ENCODE measurements around the gene PTGR3.

PTGR3 gene

DNA sequence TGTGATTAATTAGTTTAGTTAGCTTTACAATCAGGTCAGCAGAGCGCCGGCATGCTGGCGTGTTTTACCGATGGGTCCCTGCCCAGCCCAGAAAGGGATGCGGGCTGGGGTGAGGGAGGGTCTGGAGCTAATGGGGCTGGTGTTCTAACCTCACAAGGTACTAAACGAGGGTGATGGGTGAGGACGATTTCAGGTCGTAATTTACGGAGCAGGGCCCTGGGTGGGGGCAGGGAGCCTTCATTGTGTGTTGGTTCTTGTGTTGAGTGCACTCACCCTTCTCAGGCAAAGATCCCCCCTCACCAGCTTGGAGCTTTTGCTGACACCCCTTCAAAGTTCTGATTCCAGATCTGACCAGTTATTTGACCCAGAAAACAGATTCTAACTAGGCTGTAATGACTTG, 39.5 kb downstream of the PTGR3 start:
- DNase-seq (ENCODE audit: low spot score): no peak

DNA sequence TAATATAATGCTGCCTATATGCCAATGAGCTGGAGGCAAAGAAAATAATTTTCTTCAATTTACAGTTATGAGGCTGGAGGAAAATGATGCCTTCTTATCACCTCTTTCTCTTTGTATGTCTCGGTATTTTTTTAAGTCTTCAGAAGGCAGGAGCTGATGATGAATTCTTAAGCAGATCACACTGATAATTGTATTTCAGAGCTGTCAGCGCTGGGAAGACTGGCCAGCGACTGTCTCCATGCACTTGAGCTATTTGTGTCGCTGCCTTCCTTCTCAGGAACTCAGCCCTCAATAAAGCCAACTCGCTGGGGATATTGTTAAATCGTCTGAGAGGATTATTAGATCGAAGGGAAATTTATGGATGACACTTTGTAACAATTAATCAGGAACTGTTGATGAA, 40.3 kb downstream of the PTGR3 start:
- DNase-seq (ENCODE audit: low spot score): no peak

DNA sequence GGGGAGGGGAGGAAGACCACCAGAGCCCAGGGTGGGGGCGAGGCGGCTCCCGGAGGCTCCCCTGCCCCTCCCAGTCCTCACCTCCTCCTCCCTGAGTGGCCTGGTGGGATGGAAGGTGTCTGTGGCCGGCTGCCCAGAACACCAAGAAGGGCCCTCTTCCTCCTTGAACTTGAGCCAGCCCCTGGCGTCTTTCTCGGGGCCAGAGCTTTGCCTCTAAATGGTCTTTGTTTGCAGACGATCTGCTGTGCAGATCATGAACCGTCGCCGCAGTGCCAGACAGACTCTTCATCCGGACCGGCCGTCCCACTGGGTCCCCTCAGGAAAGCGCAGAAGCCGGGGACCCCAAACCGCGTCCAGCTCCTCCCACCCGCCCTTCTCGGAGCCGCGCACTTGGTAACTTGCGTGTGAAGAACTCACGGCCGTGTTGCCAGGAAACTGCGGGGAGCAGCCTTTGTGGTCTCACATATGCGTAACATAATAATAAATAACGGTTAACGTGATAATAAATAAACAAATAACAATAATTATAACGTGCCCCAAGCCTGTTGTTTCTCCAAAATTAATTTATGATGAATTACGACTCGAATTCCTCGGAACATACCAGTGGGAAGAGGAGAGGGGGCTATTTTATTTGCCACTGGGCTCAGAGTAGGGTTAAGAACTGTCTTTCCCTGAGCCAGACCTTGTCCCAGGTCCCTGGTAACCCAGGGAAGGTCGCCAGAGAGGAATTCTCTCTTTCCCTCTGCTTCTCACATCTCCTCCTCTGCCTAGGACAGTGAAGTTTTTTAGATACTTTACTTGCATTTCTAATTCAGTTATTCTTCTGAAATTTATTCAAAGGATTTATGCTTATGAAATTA, 41.0 kb downstream of the PTGR3 start:
- no peak for DNase-seq (ENCODE audit: low spot score)

DNA sequence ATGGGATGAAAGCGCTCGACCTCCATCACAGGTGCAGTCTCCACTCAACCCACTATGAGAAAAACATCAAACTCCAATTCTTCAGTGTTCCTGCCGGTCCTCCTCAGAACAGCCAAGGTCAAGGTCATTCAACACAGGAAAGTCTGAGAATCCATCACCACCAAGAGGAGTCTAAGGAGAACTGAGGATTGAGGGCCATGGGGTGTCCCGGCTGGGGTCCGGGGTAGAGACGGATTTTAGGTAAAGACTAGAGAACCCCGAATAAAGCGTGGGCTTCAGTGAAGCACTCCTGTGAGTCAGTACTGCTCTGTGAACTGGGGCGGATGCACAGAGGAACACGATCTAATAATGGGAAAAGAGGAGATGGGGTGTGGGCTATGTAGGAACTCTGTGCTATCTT, 41.8 kb downstream of the PTGR3 start:
- DNase-seq (ENCODE audit: low spot score): no peak

DNA sequence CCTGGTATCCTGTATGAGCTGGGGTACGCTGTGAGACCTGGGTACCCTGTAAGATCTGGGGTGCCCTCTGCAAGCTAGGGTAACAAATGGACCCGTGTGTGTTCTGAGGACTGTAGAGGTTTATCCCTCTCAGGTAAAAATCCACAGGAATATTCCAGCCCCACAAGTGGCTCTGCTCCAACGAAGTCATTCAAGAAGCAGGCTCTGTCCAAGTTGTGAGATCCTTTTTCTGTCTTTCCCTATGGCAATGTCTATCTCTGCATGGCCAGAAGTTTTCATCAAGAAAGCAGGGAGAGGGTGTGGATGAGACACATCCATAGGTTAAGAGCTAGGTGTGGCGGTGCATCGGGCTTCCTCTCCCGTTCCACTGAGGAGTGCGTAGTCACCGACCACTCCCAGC, 43.0 kb downstream of the PTGR3 start:
- no peak for DNase-seq (ENCODE audit: low spot score)

DNA sequence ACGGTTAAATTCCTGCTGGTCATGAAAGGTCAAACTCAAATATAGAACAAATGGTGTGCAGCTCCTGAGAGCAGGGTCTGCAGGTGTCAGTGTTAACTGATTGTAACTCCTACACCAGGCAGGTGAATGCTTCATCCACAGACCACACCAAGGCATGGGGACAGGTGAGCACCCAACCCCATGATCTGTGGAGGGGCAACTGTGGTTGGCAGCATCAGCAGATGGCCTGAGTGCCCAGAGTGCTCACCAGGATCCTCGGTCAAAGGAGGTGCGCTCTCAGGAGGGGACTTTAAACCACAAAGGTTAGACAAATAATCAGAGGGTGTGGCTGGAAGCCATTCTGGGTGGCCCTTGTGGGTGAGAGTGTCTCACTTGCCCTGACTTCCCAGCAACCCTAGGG, 44.5 kb downstream of the PTGR3 start:
- DNase-seq (ENCODE audit: low spot score): no peak

DNA sequence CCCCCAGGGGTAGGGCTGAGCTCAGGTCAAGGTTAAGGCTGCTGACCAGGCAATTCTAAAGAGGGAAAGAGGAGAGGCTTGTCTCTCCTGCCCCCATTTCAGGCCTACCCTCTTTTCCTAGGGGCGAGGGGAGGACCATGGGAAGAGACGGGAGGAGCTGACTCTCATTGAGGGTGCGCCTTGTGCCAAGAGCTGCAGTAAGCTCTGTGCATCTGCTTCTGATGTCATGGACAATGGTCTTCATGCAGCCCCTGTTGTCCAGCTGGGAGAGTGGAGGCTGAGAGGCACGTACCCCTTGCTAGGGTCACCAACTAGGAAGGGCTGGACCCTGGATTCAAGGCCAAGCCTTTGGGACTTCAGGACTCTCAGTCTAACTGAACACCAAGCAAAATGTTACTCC, 45.2 kb downstream of the PTGR3 start:
- no peak for DNase-seq (ENCODE audit: low spot score)

DNA sequence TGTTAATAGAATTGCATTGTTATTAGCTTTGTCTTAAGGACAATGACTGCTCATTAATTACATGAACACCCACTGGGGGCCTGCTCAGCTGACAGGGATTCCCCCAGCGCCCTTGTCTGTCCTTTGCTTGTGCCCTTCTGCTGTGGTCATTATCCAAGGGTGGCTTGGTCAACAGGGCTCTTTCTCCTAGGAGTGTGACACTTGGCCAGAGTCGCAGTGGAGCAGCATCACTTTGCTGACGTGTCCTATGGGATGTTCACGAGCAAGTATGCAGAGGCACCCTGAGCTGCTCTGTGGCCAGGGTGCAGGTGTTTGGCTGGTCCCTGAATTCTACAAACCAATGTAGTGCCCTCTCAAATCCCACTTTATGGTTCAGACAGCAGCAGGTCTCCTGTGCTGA, 46.0 kb downstream of the PTGR3 start:
- no peak for DNase-seq (ENCODE audit: low spot score)

DNA sequence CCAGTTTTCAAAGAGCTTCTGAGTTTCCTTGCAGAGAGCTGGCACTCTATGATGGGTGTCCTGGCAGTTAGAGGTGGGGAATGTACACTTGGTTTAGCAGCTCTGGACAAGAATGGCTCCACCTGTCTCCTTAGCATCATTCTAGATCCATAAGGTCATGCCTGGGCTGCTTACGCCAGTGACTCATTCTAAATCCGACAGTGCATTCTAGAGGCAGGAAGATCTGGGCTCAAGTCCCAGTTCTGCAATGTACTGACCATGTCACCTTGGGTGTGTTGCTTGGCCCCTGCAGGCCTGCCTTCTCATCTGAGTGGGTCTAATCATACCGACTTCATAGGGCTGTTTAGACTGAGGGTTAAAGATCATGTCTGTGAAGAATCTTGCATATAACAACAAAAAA, 46.5 kb downstream of the PTGR3 start:
- no peak for DNase-seq (ENCODE audit: low spot score)

DNA sequence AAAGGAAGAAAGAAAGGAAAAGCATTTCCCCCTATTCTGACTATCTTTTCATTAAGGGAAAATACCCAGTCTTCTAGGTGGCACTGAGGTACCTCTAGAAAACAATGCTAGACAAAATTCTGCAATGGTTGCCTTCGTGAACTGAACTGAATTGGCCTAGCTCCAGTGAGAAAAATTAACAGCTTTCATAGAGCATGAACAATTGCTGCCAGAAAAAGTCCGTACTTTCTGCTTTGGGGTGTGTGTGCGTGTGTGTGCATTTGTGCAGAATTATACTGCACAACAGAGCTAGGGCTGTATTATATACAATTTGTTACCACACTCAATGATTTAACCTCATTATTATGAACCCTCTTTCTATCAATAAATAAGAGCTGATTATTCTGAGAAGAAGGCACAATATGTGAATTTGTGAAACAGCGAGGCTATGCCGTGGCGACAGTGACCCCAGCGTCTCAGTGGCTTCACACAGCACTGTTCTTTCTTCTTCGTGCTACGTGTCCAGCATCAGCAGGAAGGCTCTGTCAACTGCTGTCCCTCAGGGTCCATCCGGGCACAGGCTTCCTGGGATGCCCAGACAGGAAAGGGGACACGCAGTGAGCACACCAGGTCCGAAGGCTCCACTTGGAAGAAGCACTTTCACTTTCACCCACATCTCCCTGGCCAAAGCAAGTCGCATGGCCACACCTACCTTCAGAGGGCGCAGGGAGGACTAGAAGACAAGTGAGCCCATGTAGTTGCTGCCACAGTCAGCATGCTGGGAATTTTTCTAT, 47.5 kb downstream of the PTGR3 start:
- DNase-seq (ENCODE audit: low spot score): no peak

DNA sequence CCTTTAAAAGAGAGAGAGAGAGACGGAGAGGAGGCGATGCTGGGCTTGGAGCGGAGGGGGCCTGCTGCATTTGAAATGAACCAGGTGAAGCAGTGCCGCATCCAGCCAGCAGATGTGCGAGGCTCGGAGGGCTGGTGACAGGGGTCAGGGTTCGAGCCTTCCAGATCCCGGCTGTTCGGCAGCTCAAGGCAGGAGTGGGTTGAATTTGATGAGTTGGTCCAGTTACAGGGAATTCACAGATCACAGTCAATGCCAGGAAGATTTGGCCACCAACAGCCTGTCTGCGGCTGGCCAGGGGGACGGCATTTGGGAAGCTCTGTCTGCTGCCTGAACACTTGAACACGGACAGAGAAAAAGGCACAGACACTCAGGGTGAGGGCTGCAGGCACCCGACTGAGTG, 48.6 kb downstream of the PTGR3 start:
- DNase-seq (ENCODE audit: low spot score): no peak

DNA sequence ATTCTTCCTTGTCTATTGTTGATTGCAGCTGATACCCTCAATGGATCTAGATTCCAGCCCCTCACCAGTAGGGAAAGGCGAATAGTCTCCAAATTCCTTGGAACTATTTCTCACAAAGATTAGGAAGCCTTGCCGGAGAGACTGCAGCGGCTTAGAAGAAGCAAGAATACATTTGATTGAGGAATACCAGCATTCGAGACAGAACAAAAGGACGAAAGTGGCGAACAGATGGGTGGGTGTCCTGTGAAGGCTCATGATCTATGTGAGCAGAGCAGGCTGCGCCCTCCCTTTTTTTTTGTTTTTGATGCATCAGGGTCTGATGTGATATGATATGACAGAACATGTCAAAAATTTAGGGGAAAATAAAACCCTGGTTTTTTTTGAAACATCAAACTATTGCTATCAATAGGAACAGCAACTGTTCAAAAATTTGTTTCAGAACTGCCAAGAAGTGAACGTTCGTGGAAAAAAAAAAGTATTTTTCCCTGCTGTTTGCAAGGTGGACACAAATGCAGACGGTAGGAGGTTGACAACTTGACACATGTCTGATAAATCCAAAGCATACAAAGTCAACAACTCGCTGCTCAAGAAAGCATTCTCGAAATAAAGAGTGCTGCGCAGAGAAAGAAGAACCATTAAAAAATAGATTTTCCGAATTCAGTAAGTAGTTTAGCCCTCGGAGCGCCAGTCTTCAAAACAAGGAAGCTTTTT, 49.1 kb downstream of the PTGR3 start:
- DNase-seq (ENCODE audit: low spot score): no peak

DNA sequence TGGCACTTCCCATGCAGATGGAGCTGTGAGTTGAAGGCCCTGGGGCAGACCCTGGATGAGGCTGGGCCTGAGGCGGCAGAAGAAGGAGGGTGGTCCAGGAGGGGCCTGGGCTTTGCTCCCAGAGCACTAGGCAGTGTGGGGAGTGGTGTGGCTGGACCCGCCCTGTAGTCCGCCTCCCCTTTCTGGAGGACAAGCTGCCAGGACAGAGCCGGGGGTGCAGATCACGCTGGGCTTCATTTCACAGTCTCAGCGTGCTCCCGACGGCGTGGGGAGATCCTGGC, 49.8 kb downstream of the PTGR3 start:
- DNase-seq (ENCODE audit: low spot score): no peak
